ENCODE measurements around the gene ORC3.

Gene ORC3

GRCh38 chr6:87543696-87544473, 46.0 kb upstream of the ORC3 start:
- Histone ChIP-seq H3K27me3 (ENCODE audit: control insufficient read depth, insufficient read depth, low read length) (no peaks in the 10 kb centered on the region), H2AFZ (no peak overlapping the region), H3K4me2 (ENCODE audit: low read length) (no peak overlapping the region), H3K79me2 (no peaks in the 10 kb centered on the region), H3K9me3 (ENCODE audit: control insufficient read depth, low read length) (no peaks in the 10 kb centered on the region), H3K9ac (no peak overlapping the region), H3K4me1 (no peaks in the 10 kb centered on the region), H3K4me3 (ENCODE audit: low read depth, low read length) (no peak overlapping the region), H3K36me3 (ENCODE audit: control insufficient read depth, insufficient read depth, low read length) (no peaks in the 10 kb centered on the region), H3K27ac (no peak overlapping the region)
- TF ChIP-seq, protein P1, sequence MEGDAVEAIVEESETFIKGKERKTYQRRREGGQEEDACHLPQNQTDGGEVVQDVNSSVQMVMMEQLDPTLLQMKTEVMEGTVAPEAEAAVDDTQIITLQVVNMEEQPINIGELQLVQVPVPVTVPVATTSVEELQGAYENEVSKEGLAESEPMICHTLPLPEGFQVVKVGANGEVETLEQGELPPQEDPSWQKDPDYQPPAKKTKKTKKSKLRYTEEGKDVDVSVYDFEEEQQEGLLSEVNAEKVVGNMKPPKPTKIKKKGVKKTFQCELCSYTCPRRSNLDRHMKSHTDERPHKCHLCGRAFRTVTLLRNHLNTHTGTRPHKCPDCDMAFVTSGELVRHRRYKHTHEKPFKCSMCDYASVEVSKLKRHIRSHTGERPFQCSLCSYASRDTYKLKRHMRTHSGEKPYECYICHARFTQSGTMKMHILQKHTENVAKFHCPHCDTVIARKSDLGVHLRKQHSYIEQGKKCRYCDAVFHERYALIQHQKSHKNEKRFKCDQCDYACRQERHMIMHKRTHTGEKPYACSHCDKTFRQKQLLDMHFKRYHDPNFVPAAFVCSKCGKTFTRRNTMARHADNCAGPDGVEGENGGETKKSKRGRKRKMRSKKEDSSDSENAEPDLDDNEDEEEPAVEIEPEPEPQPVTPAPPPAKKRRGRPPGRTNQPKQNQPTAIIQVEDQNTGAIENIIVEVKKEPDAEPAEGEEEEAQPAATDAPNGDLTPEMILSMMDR (IDR thresholded peaks at IDR 0.05), result no peak

DNA sequence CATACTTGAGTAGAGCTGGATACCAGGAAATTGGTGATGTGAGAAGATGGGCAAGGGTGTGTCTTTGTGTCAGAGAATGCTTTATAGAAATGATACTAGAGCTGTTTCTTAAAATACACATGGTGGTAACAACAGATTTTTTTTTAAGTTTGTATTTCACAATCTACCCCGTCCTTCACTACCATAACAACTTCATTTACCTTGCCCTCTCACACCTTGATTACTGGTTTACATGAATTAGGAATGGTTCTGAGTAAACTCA, 45.5 kb upstream of the ORC3 start:
- TF ChIP-seq, protein P1 (IDR thresholded peaks at IDR 0.05), result no peak
- Histone ChIP-seq H3K4me1 (no peaks in the 10 kb centered on the region), H3K27ac (no peak overlapping the region), H2AFZ (no peak overlapping the region), H3K27me3 (ENCODE audit: control insufficient read depth, insufficient read depth, low read length) (no peaks in the 10 kb centered on the region), H3K4me2 (ENCODE audit: low read length) (no peak overlapping the region), H3K9me3 (ENCODE audit: control insufficient read depth, low read length) (no peaks in the 10 kb centered on the region), H3K4me3 (ENCODE audit: low read depth, low read length) (no peak overlapping the region), H3K79me2 (no peaks in the 10 kb centered on the region), H3K9ac (no peak overlapping the region), H3K36me3 (ENCODE audit: control insufficient read depth, insufficient read depth, low read length) (no peaks in the 10 kb centered on the region)

DNA sequence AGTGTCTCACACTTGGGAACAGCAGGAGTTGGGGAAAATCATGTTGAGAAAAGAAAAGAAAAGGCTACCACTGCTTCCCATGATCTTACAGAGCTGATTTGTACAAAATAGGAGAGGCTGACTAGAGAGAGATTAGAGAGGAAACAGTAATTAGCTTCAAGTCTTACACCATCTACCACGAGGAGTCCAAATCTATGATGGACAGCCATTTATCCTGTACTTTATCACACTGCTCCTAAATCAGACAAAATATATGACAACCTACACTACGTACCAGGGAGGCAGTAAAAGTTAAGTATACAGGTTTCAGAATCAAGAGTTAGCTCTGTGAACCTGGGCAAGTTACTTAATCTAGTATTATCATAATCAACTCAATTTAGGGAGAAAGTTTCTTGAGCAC, 38.1 kb upstream of the ORC3 start:
- H3K9ac ChIP-seq, result no peak overlapping the region
- no peaks in the 10 kb centered on the region for H3K9me3 ChIP-seq (ENCODE audit: control insufficient read depth, low read length)
- H2AFZ ChIP-seq, result no peak overlapping the region
- no peak overlapping the region for H3K4me2 ChIP-seq (ENCODE audit: low read length)
- H3K79me2 ChIP-seq, result no peaks in the 10 kb centered on the region
- no peak overlapping the region for H3K27ac ChIP-seq
- no peaks in the 10 kb centered on the region for H3K27me3 ChIP-seq (ENCODE audit: control insufficient read depth, insufficient read depth, low read length)
- no peaks in the 10 kb centered on the region for H3K36me3 ChIP-seq (ENCODE audit: control insufficient read depth, insufficient read depth, low read length)
- no peaks in the 10 kb centered on the region for H3K4me1 ChIP-seq
- TF ChIP-seq, protein P1 (IDR thresholded peaks at IDR 0.05), result no peak
- no peak overlapping the region for H3K4me3 ChIP-seq (ENCODE audit: low read depth, low read length)

GRCh38 chr6:87553159-87553765, 36.7 kb upstream of the ORC3 start:
- Histone ChIP-seq H3K79me2 (no peaks in the 10 kb centered on the region), H3K4me3 (ENCODE audit: low read depth, low read length) (no peak overlapping the region), H3K9ac (no peak overlapping the region), H3K27ac (no peak overlapping the region), H3K36me3 (ENCODE audit: control insufficient read depth, insufficient read depth, low read length) (no peaks in the 10 kb centered on the region), H3K27me3 (ENCODE audit: control insufficient read depth, insufficient read depth, low read length) (no peaks in the 10 kb centered on the region), H2AFZ (no peak overlapping the region), H3K4me1 (no peaks in the 10 kb centered on the region), H3K9me3 (ENCODE audit: control insufficient read depth, low read length) (no peaks in the 10 kb centered on the region), H3K4me2 (ENCODE audit: low read length) (no peak overlapping the region)
- TF ChIP-seq, protein P1 (IDR thresholded peaks at IDR 0.05), result no peak

GRCh38 chr6:87555506-87555905, 34.4 kb upstream of the ORC3 start:
- Histone ChIP-seq H3K36me3 (ENCODE audit: control insufficient read depth, insufficient read depth, low read length) (no peaks in the 10 kb centered on the region), H3K9ac (no peak overlapping the region), H3K4me1 (no peaks in the 10 kb centered on the region), H2AFZ (no peak overlapping the region), H3K79me2 (no peaks in the 10 kb centered on the region), H3K4me3 (ENCODE audit: low read depth, low read length) (no peak overlapping the region), H3K9me3 (ENCODE audit: control insufficient read depth, low read length) (no peaks in the 10 kb centered on the region), H3K27me3 (ENCODE audit: control insufficient read depth, insufficient read depth, low read length) (no peaks in the 10 kb centered on the region), H3K27ac (no peak overlapping the region), H3K4me2 (ENCODE audit: low read length) (no peak overlapping the region)
- TF ChIP-seq, protein P1 (IDR thresholded peaks at IDR 0.05), result no peak

All from parathyroid adenoma (tissue), 2 donors.